GM18526 (cell line): ENCODE measurements around the gene GLT6D1.

ENCODE experiments used
- POLR2A ChIP-seq: IDR thresholded peaks from 3 replicates; pipeline ENCODE4 v1.6.1; 2011; ENCODE audit not compliant: insufficient read length; ENCODE audit errors: extremely low read depth

Gene GLT6D1, protein sequence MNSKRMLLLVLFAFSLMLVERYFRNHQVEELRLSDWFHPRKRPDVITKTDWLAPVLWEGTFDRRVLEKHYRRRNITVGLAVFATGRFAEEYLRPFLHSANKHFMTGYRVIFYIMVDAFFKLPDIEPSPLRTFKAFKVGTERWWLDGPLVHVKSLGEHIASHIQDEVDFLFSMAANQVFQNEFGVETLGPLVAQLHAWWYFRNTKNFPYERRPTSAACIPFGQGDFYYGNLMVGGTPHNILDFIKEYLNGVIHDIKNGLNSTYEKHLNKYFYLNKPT

DNA sequence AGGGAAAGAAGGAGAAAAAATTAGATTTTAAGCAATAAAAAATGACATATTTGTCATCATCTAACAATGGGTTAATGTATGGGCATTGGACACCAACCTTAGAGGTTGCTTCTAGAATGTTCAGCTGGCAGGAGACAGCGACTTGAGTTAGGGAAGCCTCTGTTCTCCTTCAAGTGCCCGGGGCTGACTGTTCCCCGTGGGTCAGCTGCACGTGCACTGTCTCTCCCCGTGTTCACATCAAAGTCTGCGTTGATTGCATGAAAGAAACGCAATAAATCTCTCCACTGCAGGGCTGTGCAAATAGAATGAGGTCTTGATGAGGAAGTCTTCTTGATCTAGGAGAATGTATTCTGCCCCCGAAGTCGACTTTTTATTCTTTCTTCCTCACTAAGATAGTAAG, at the start of gene GLT6D1:
Gene GLT6D1 (minus strand): TSS at position 345 of the 400 bp plus-strand sequence. CDS start 353 bp downstream, outside the sequence.
- TF ChIP-seq POLR2A = no peak

GRCh38 chr9:135689011-135689410, 49.7 kb upstream of the GLT6D1 start:
- TF ChIP-seq POLR2A = no peak

DNA sequence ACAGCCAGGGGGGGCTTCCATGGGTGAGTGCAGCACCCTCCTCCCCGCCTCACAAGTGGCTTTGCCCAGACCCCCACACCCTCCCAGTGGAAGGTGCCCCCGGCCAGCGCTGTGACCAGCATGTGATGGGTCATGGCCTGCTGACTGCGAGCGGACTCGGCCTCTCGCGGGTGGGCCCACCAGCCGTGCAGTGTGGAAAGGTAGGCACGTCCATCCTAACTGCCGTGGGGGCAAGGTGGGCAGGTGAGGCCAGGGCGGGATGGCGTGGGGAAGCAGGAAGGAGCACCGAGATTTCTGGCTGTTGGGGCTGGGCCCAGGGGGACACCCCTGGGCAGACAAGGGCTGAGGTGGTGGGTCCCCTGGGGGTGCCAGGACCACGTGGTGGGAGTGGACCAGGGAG, 47.9 kb upstream of the GLT6D1 start:
- no peak for TF ChIP-seq POLR2A

- no peak for TF ChIP-seq POLR2A
Observed at GRCh38 chr9:135684691-135685090, 45.4 kb upstream of the GLT6D1 start.

DNA sequence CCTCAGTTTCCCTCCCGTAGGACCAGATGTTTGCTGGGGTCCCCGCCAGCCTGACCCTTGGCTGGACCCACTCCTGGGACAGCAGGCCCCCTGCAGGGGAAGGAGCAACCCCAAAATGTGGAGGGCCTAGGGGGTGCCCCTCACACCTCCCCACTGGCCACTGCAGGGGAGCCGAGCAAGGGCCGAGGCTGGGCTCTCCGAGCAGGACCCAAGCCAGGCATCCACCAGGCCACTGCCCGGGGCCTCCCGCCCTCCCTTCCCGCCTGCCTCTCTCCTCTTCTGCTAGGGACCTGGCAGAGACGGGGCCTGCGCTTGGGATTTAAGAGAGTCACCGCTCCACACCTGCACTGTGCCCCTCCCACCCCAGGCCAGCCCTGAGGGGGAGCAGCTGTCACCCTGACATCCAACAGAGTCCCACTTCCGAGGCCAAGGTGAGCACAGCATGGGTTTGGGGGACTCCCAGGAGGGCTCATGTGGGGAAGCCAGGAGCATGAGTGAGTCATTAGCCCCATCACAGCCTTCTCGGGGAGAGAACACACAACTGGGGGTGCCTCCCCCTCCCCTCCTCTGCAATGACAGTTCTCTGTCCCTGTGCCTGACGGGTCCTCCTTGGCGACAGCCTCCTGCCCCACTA, 44.2 kb upstream of the GLT6D1 start:
- TF ChIP-seq POLR2A = no peak

- no peak for TF ChIP-seq POLR2A
Observed at GRCh38 chr9:135681161-135681560, 41.8 kb upstream of the GLT6D1 start.

DNA sequence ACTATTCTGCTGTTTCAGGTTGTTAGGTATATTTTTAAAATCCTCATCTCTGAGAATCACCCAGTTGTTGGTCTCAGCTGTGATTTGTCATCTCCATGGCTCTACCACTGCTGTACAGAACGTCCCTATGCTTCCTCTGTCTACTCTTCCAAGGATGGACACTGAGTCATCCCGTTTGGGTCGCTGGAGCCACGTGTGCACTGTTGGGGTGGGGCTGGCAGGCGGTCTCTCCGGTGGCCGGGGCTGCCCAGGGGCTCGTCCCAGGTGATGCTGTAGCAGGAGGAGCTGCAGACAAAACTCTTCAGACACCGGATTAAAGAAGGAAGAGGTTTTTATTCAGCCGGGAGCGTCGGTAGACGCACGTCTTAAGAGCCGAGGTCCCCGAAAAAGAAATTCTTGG, 40.7 kb upstream of the GLT6D1 start:
- no peak for TF ChIP-seq POLR2A

DNA sequence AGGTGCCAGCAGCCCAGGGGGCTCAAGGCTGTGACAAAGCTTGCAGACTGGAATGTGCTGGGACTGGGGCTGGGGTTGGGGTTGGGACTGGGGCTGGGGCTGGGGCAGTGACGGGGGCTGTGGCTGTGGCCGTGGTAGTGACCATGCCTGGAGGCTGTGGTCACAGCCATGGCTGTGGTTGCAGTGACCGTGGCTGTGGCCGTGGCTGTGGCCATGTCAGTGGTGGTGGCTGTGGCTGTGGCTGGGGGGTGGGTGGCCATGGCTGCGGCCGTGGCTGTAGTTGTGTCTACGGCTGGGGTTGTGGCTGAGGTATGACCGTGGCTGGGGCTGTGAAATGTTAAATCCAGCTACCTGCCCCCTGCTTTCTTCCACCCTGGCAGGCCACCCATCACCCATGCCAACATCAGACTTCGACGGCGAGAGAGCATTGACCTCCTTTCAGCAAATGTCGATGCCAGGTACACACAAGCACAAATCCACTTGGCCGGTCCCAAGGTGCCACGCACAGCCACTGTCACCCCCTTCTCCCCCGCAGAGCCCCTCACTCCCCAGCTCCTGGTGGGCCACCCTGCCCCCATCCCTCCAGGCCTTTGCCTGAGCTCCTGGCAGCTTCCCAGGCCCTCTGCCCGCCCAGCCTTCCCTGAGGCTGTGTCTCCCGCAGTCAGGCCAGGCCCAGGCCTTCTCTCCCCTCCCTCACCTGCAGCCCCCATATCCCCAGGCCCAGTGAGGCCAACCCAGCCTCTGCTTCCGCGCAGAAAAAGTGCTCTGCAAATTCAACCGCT, 39.1 kb upstream of the GLT6D1 start:
- TF ChIP-seq POLR2A = no peak

- no peak for TF ChIP-seq POLR2A
Observed at GRCh38 chr9:135677641-135678168, 38.4 kb upstream of the GLT6D1 start.

DNA sequence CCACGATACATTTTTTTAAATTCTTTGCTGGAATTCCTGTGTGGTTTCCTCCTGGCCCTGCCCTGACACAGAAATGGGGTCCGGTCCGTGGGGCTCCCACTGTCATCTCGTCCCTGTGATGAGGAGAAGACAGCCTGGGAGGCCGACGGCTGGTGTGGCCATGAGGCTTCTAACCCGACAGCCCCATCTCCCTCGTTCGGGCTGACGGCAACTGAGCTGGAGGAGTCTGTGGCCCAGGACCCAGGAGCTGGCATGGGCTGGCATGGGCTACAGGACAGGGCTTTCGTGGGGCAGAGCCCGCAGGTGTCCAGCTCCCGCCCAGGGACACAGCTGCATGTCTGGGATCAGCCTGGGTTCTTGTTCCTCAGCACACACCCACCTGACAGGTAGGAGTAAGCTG, 37.6 kb upstream of the GLT6D1 start:
- no peak for TF ChIP-seq POLR2A

GRCh38 chr9:135674977-135675376, 35.6 kb upstream of the GLT6D1 start:
- TF ChIP-seq POLR2A = no peak

DNA sequence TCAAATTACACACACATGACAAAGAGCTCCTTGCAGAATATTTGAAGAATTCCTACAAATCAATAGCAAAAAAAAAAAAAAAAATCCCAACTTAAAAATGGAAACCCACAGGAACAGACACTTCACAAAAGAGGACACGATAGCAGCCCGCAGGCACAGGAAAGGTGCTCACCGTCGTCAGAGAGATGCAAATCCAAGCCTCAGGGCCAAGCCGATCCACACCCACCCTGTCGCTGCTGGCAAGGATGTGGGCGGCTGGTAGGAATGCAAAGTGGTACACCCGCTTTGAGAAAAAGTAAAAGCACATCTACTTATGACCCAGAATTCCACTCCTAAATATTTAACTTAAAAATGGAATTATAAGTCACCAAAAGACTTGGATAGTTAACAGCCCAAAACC, 34.6 kb upstream of the GLT6D1 start:
- no peak for TF ChIP-seq POLR2A

- no peak for TF ChIP-seq POLR2A
Observed at GRCh38 chr9:135671591-135672041, 32.3 kb upstream of the GLT6D1 start.

GRCh38 chr9:135670721-135671590, 31.6 kb upstream of the GLT6D1 start:
- TF ChIP-seq POLR2A = no peak
